Activated CD4-positive, alpha-beta T cell treated with anti-CD3 and anti-CD28 coated beads, Interleukin-2, amount 10 ng/mL, durations not matched to agents 24 days and 14 days (primary cell): ENCODE measurements around the gene CEBPZ. TPM values are rescaled to one million over a fixed set of nuclear protein-coding genes. Genes with fewer than 3 reads are reported as not detected.
"Not testable (repeated sequence)": the region's sequence is repeated elsewhere in the genome, so short reads cannot be mapped to it uniquely, and the experiment has no call there.

ENCODE experiments used
- DNase-seq: peaks from one replicate; pipeline ENCODE4 v3.0.0; 2022
- H3K27ac Mint-ChIP-seq: one replicate; pipeline ENCODE4 v1.8.0; 2022; ENCODE audit warnings: mild to moderate bottlenecking, mixed read lengths
- H3K27me3 Mint-ChIP-seq: one replicate; pipeline ENCODE4 v1.8.0; 2022; ENCODE audit warnings: mixed read lengths
- H3K36me3 Mint-ChIP-seq: one replicate; pipeline ENCODE4 v1.8.0; 2022; ENCODE audit warnings: low read depth, mild to moderate bottlenecking, mixed read lengths
- H3K4me1 Mint-ChIP-seq: one replicate; pipeline ENCODE4 v1.8.0; 2021; ENCODE audit warnings: mixed read lengths
- H3K4me3 Mint-ChIP-seq: one replicate; pipeline ENCODE4 v1.8.0; 2022; ENCODE audit warnings: mild to moderate bottlenecking, moderate library complexity, mixed read lengths
- H3K9me3 Mint-ChIP-seq: one replicate; pipeline ENCODE4 v1.8.0; 2021; ENCODE audit warnings: mixed read lengths
- intact Hi-C: fragments of 100-400 bp; cut with micrococcal nuclease; formaldehyde crosslinking; loops from one replicate; pipeline ENCODE4 v1.15.1; 2023
- total RNA-seq: library from RNA; stranded (reverse); gene quantifications from 2 replicates; pipeline ENCODE4 v1.2.3, GENCODE V29; 2022

Gene CEBPZ
- total RNA-seq, 1 donor from 2014 or later, result 68.2 TPM

GRCh38 chr2:37205689-37206341 is 25.6 kb downstream of the CEBPZ start:
- H3K9me3 Mint-ChIP-seq, result peaks cover 46% of the 10 kb centered on the region
- no peak overlapping the region for H3K4me3 Mint-ChIP-seq
- no peaks in the 10 kb centered on the region for H3K27me3 Mint-ChIP-seq
- intact Hi-C loops, result no loop called here
- H3K27ac Mint-ChIP-seq, result no peak overlapping the region
- peaks cover 24% of the 10 kb centered on the region for H3K4me1 Mint-ChIP-seq
- peaks cover 91% of the 10 kb centered on the region for H3K36me3 Mint-ChIP-seq
- DNase-seq, result no peak

GRCh38 chr2:37205071-37205661 is 26.2 kb downstream of the CEBPZ start:
- intact Hi-C loops, H3K27me3 Mint-ChIP-seq, H3K4me3 Mint-ChIP-seq, DNase-seq, H3K27ac Mint-ChIP-seq: not testable (repeated sequence)
- peaks cover 28% of the 10 kb centered on the region for H3K4me1 Mint-ChIP-seq
- peaks cover 88% of the 10 kb centered on the region for H3K36me3 Mint-ChIP-seq
- peaks cover 46% of the 10 kb centered on the region for H3K9me3 Mint-ChIP-seq

- Mint-ChIP-seq H3K27me3 (no peaks in the 10 kb centered on the region), H3K4me1 (peaks cover 30% of the 10 kb centered on the region)
- intact Hi-C loops, result no loop called here
Measured at GRCh38 chr2:37203708-37204107, 27.7 kb downstream of the CEBPZ start.

GRCh38 chr2:37201766-37202165 is 29.6 kb downstream of the CEBPZ start:
- peaks cover 63% of the 10 kb centered on the region for H3K36me3 Mint-ChIP-seq
- peak overlapping the region; percentile 26 for H3K4me3 Mint-ChIP-seq

More at GRCh38 chr2:37203708-37204107, 27.7 kb downstream of the CEBPZ start:
- no peak for DNase-seq
- no peak overlapping the region for H3K27ac Mint-ChIP-seq
- no peak overlapping the region for H3K4me3 Mint-ChIP-seq
- H3K36me3 Mint-ChIP-seq, result peaks cover 80% of the 10 kb centered on the region
- peaks cover 35% of the 10 kb centered on the region for H3K9me3 Mint-ChIP-seq

GRCh38 chr2:37201208-37201607 is 30.2 kb downstream of the CEBPZ start:
- intact Hi-C loops, result no loop called here
- H3K9me3 Mint-ChIP-seq, result peaks cover 14% of the 10 kb centered on the region
- H3K4me1 Mint-ChIP-seq, result peaks cover 33% of the 10 kb centered on the region
- H3K27ac Mint-ChIP-seq, result peak overlapping the region; percentile 53
- no peak overlapping the region for H3K4me3 Mint-ChIP-seq
- peaks cover 60% of the 10 kb centered on the region for H3K36me3 Mint-ChIP-seq
- no peak for DNase-seq
- no peaks in the 10 kb centered on the region for H3K27me3 Mint-ChIP-seq

More at GRCh38 chr2:37201766-37202165, 29.6 kb downstream of the CEBPZ start:
- Mint-ChIP-seq H3K27ac (peak overlapping the region; percentile 78), H3K9me3 (peaks cover 16% of the 10 kb centered on the region), H3K27me3 (no peaks in the 10 kb centered on the region), H3K4me1 (peaks cover 31% of the 10 kb centered on the region)
- intact Hi-C loops, result no loop called here
- no peak for DNase-seq

GRCh38 chr2:37198681-37199065 is 32.7 kb downstream of the CEBPZ start:
- Mint-ChIP-seq H3K27ac (no peak overlapping the region), H3K4me3 (no peak overlapping the region), H3K36me3 (peaks cover 37% of the 10 kb centered on the region), H3K9me3 (peaks cover 3% of the 10 kb centered on the region), H3K4me1 (peaks cover 27% of the 10 kb centered on the region), H3K27me3 (no peaks in the 10 kb centered on the region)
- no peak for DNase-seq
- intact Hi-C loops, result no loop called here

- peaks cover 19% of the 10 kb centered on the region for H3K4me1 Mint-ChIP-seq
- H3K27me3 Mint-ChIP-seq, result peaks cover 3% of the 10 kb centered on the region
- no peaks in the 10 kb centered on the region for H3K9me3 Mint-ChIP-seq
- peak within 1 kb of the TSS; percentile 98 for H3K27ac Mint-ChIP-seq
- peak within 1 kb of the TSS; percentile 92 for H3K4me3 Mint-ChIP-seq
- peak; percentile 96 for DNase-seq
- intact Hi-C loops, result loop anchor here (1.0 kb wide), 3 partner anchors 35 to 112 kb away; partner anchors contain the start of genes CEBPZ, GPATCH11, HEATR5B and NDUFAF7
- H3K36me3 Mint-ChIP-seq, result peaks cover 22% of the 10 kb centered on the region
Measured at GRCh38 chr2:37196320-37197195, 34.8 kb downstream of the CEBPZ start, which contains the start of gene CEBPZOS. Gene CEBPZOS (plus strand): TSS chr2:37196496. CDS start chr2:37199705, 3,209 bp downstream.

- intact Hi-C loops, result loop anchor here (1.0 kb wide), 3 partner anchors 35 to 112 kb away; partner anchors contain the start of genes CEBPZ, GPATCH11, HEATR5B and NDUFAF7
- Mint-ChIP-seq H3K36me3 (peaks cover 17% of the 10 kb centered on the region), H3K27ac (peak overlapping the region; percentile 98)
Measured at GRCh38 chr2:37195862-37196319, 35.5 kb downstream of the CEBPZ start.

GRCh38 chr2:37192551-37192950 is 38.8 kb downstream of the CEBPZ start:
- peaks cover 7% of the 10 kb centered on the region for H3K27me3 Mint-ChIP-seq
- no peak overlapping the region for H3K27ac Mint-ChIP-seq
- peaks cover 19% of the 10 kb centered on the region for H3K4me1 Mint-ChIP-seq
- no peak for DNase-seq
- H3K4me3 Mint-ChIP-seq, result no peak overlapping the region
- intact Hi-C loops, result no loop called here
- H3K9me3 Mint-ChIP-seq, result no peaks in the 10 kb centered on the region
- peaks cover 7% of the 10 kb centered on the region for H3K36me3 Mint-ChIP-seq

More at GRCh38 chr2:37195862-37196319, 35.5 kb downstream of the CEBPZ start:
- DNase-seq, H3K27me3 Mint-ChIP-seq, H3K9me3 Mint-ChIP-seq: not testable (repeated sequence)
- peaks cover 16% of the 10 kb centered on the region for H3K4me1 Mint-ChIP-seq
- H3K4me3 Mint-ChIP-seq, result peak overlapping the region; percentile 92

- Mint-ChIP-seq H3K36me3 (peaks cover 4% of the 10 kb centered on the region), H3K4me1 (peaks cover 13% of the 10 kb centered on the region), H3K4me3 (no peak overlapping the region), H3K27ac (no peak overlapping the region), H3K9me3 (no peaks in the 10 kb centered on the region), H3K27me3 (peaks cover 10% of the 10 kb centered on the region)
- intact Hi-C loops, result no loop called here
- no peak for DNase-seq
Measured at GRCh38 chr2:37191747-37192146, 39.6 kb downstream of the CEBPZ start.

- peaks cover 11% of the 10 kb centered on the region for H3K4me1 Mint-ChIP-seq
- intact Hi-C loops, result no loop called here
Measured at GRCh38 chr2:37191253-37191652, 40.1 kb downstream of the CEBPZ start.

GRCh38 chr2:37190290-37190689 is 41.1 kb downstream of the CEBPZ start:
- no peak overlapping the region for H3K4me3 Mint-ChIP-seq
- H3K27me3 Mint-ChIP-seq, result peaks cover 18% of the 10 kb centered on the region
- H3K36me3 Mint-ChIP-seq, result no peaks in the 10 kb centered on the region
- H3K4me1 Mint-ChIP-seq, result peaks cover 10% of the 10 kb centered on the region
- no peaks in the 10 kb centered on the region for H3K9me3 Mint-ChIP-seq
- H3K27ac Mint-ChIP-seq, result no peak overlapping the region
- intact Hi-C loops, result no loop called here
- no peak for DNase-seq

More at GRCh38 chr2:37191253-37191652, 40.1 kb downstream of the CEBPZ start:
- H3K27ac Mint-ChIP-seq, result no peak overlapping the region
- peaks cover 13% of the 10 kb centered on the region for H3K27me3 Mint-ChIP-seq
- H3K9me3 Mint-ChIP-seq, result no peaks in the 10 kb centered on the region
- no peak overlapping the region for H3K4me3 Mint-ChIP-seq
- H3K36me3 Mint-ChIP-seq, result peaks cover 2% of the 10 kb centered on the region
- DNase-seq, result no peak

GRCh38 chr2:37189452-37190153 is 41.8 kb downstream of the CEBPZ start:
- no peak for DNase-seq
- Mint-ChIP-seq H3K27me3 (peaks cover 22% of the 10 kb centered on the region), H3K4me1 (peaks cover 10% of the 10 kb centered on the region), H3K36me3 (no peaks in the 10 kb centered on the region), H3K9me3 (no peaks in the 10 kb centered on the region), H3K27ac (no peak overlapping the region), H3K4me3 (no peak overlapping the region)
- intact Hi-C loops, result no loop called here
